Tibial artery (tissue), 4 donors: ENCODE data around the gene ZNF775.

Experiments
- DNase-seq, 2 donors: peaks; one replicate each; pipeline ENCODE4 v3.0.0-alpha.2; 2019
- H3K27ac ChIP-seq, 2 donors: fragments of 200-600 bp; sonication (generic) in 1 of 2; 1 replicate in 1 of 2; 2 replicates in 1 of 2; pipeline ENCODE4 v1.5.1; 2018 to 2019; ENCODE audit warnings: mild to moderate bottlenecking in 1 of 2
- H3K27me3 ChIP-seq, 2 donors: fragments of 200-600 bp; sonication (generic) in 1 of 2; one replicate each; pipeline versions ENCODE4 v1.5.1 to v1.6.0; 2016 to 2019
- H3K36me3 ChIP-seq, 3 donors: fragments of 200-600 bp; sonication (generic) in 2 of 3; one replicate each; pipeline ENCODE4 v1.5.1; 2016 to 2019; ENCODE audit warnings: mild to moderate bottlenecking in 2 of 3
- H3K4me1 ChIP-seq, 4 donors: fragments of 200-600 bp; sonication (generic) in 2 of 4; 1 replicate in 3 of 4; 2 replicates in 1 of 4; pipeline ENCODE4 v1.5.1; 2016 to 2019
- H3K4me3 ChIP-seq, 2 donors: fragments of 200-600 bp; sonication (generic) in 1 of 2; 1 replicate in 1 of 2; 2 replicates in 1 of 2; pipeline ENCODE4 v1.5.1; 2018 to 2019; ENCODE audit warnings: mild to moderate bottlenecking in 2 of 2
- H3K9me3 ChIP-seq, 3 donors: fragments of 200-600 bp; sonication (generic) in 1 of 3; one replicate each; pipeline ENCODE4 v1.5.1; 2016 to 2019
- intact Hi-C: fragments of 100-400 bp; cut with DNase I; formaldehyde crosslinking; loops from one replicate; pipeline ENCODE4 v1.15.0; 2023; ENCODE audit warnings: low total_unique reads
- TF ChIP-seq, protein P1 (sequence below), 2 experiments: fragments of 200-600 bp in 1 of 2; fragments of 450-650 bp in 1 of 2; IDR thresholded peaks; one replicate each; pipeline ENCODE4 v1.5.1; 2017 to 2019; ENCODE audit warnings: antibody characterized with exemption in 2 of 2, mild to moderate bottlenecking in 1 of 2, moderate library complexity in 1 of 2

Gene ZNF775

DNA sequence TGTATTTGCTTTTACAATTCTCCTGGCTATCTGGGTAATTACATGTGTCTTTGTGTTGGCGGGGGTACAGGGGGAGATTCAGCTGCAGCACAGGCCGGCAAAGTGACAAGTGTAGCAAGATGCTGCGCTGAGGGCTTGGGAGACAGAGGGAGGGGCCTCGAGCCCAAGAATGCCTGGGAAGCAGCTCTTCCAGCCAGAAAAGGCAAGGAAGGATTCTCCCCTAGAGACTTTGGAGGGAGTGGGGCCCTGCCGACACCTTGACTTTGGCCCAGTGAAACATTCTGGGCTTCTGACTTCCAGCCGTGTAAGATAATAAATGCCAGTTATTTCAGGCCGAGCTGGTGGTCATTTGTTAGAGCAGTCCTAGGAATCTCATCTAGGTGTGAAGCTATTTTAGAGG, 17.7 kb upstream of the ZNF775 start:
- Histone ChIP-seq H3K36me3 (no peaks in the 10 kb centered on the region), H3K9me3 (no peaks in the 10 kb centered on the region), H3K4me3 (no peak overlapping the region), H3K27me3 (no peaks in the 10 kb centered on the region), H3K27ac (no peak overlapping the region), H3K4me1 (no peaks in the 10 kb centered on the region)
- TF ChIP-seq, protein P1, sequence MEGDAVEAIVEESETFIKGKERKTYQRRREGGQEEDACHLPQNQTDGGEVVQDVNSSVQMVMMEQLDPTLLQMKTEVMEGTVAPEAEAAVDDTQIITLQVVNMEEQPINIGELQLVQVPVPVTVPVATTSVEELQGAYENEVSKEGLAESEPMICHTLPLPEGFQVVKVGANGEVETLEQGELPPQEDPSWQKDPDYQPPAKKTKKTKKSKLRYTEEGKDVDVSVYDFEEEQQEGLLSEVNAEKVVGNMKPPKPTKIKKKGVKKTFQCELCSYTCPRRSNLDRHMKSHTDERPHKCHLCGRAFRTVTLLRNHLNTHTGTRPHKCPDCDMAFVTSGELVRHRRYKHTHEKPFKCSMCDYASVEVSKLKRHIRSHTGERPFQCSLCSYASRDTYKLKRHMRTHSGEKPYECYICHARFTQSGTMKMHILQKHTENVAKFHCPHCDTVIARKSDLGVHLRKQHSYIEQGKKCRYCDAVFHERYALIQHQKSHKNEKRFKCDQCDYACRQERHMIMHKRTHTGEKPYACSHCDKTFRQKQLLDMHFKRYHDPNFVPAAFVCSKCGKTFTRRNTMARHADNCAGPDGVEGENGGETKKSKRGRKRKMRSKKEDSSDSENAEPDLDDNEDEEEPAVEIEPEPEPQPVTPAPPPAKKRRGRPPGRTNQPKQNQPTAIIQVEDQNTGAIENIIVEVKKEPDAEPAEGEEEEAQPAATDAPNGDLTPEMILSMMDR (IDR thresholded peaks at IDR 0.05) = no peak
- intact Hi-C loops = no loop called here
- DNase-seq = no peak

DNA sequence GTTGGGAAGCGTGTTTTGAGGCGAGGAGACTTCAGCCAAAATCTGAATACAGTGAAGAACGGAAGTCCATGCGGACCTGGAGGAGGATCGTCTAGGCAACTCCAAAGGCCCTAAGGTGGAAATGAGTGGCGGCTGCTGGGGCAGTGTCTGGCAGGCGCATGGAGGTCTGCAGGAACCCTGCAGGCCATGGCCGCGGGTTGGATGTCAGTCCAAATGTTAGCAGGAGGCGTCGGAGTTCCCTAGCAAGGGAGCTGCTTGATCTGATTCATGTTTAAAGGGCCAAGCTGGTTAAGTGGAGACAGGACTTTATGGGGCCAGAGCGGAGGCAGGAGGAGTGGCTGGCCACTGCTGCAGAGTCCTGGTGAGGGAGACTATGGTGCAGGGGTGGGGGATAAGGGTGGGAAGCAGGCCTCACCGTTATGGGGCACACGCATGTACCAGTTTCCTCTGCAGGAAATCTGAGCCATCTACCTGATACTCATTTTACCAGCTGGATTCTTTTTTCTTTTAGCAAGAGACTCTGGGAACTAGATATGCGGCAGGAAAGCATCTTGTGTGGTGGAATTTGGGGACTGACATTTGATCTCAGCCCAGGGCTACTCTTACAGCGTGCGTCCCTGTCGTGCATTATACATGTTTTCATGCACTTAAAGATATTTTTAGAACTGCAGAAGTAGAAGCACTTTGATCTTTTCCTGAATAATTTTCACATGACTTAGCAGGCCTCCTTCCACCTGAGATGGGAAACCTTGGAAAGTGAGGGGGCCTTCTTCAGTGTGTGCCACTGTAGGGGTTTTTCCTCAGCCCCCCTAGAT, 17.1 kb upstream of the ZNF775 start:
- Histone ChIP-seq H3K36me3 (no peaks in the 10 kb centered on the region), H3K4me1 (no peaks in the 10 kb centered on the region), H3K9me3 (no peaks in the 10 kb centered on the region), H3K27ac (no peak overlapping the region), H3K4me3 (no peak overlapping the region), H3K27me3 (no peaks in the 10 kb centered on the region)
- intact Hi-C loops = no loop called here
- TF ChIP-seq, protein P1 (IDR thresholded peaks at IDR 0.05) = no peak
- no peak for DNase-seq

DNA sequence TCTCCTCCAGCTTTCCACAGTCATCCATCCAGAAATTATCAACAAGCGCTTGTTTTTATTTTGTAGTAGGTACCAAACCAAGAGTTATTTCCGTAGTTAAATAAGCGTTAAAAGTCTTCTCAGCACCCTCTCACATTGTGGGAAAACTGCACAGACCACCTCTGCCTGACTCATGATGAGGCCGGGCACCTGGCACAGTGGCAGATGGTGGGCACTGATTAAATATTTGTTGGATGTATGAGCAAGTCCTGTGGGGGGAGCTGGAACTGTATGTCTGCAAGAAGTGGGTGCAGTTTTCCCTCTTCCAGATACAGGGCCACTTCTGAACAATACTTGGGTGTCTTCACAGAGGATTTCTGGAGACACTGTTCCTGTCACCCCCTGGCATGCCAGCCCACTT, 15.8 kb upstream of the ZNF775 start:
- Histone ChIP-seq H3K4me3 (no peak overlapping the region), H3K4me1 (peaks cover 0 to 9% (median 2%) of the 10 kb centered on the region in 4 donors), H3K36me3 (no peaks in the 10 kb centered on the region), H3K9me3 (no peaks in the 10 kb centered on the region), H3K27me3 (no peaks in the 10 kb centered on the region), H3K27ac (no peak overlapping the region)
- TF ChIP-seq, protein P1 (IDR thresholded peaks at IDR 0.05) = no peak
- no peak for DNase-seq
- intact Hi-C loops = no loop called here

GRCh38 chr7:150363872-150364271, 15.3 kb upstream of the ZNF775 start:
- no peak for DNase-seq
- intact Hi-C loops = no loop called here
- Histone ChIP-seq H3K4me1 (peaks cover 0 to 9% (median 2%) of the 10 kb centered on the region in 4 donors), H3K27ac (no peak overlapping the region), H3K4me3 (no peak overlapping the region), H3K27me3 (no peaks in the 10 kb centered on the region), H3K36me3 (no peaks in the 10 kb centered on the region), H3K9me3 (no peaks in the 10 kb centered on the region)
- TF ChIP-seq, protein P1 (IDR thresholded peaks at IDR 0.05) = no peak

- Histone ChIP-seq H3K27me3 (no peaks in the 10 kb centered on the region), H3K36me3 (peaks cover 0 to 4% (median 0%) of the 10 kb centered on the region in 3 donors), H3K4me3 (no peak overlapping the region), H3K27ac (no peak overlapping the region), H3K9me3 (no peaks in the 10 kb centered on the region), H3K4me1 (peaks cover 0 to 17% (median 11%) of the 10 kb centered on the region in 4 donors)
- TF ChIP-seq, protein P1 (IDR thresholded peaks at IDR 0.05) = no peak
- no peak for DNase-seq
- intact Hi-C loops = no loop called here
These were observed 13.9 kb upstream of the ZNF775 start for GRCh38 chr7:150365194-150365593.
